Tongue (tissue), 2 donors: Measurements from ENCODE around the gene AQR. TPM values are rescaled to one million over a fixed set of nuclear protein-coding genes. Genes with fewer than 3 reads are reported as not detected.
"Not testable (repeated sequence)": the region's sequence is repeated elsewhere in the genome, so short reads cannot be mapped to it uniquely, and the experiment has no call there.

Source experiments
- DNase-seq: peaks from one replicate; pipeline ENCODE4 v3.0.0-alpha.2; 2015
- total RNA-seq: library from RNA; depleted of rRNA; stranded (reverse); fragments of >200 nt; gene quantifications from one replicate; pipeline ENCODE4 v1.2.3, GENCODE V29; 2014

Gene AQR
- total RNA-seq, 1 donor from 2014 or later: 32.7 TPM

DNA sequence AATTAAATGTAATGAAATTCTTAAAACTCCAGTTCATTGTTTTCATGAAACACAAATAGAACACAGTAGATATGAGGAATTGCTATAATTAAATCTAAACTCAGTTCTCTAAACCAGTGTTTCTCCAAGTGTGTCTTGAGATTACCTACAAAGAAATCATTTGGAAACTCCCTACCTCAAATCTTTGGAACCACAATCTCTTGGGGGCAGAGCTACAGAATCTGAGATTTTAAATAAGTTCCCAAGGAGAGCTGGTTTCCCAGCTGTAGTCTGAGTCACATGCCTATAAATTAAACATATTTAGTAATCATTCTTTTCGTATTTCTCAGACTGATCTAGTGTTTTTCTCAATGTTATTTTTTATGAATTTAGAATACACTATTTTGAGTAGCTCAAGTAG is 157.2 kb downstream of the AQR start:
- no peak for DNase-seq

DNA sequence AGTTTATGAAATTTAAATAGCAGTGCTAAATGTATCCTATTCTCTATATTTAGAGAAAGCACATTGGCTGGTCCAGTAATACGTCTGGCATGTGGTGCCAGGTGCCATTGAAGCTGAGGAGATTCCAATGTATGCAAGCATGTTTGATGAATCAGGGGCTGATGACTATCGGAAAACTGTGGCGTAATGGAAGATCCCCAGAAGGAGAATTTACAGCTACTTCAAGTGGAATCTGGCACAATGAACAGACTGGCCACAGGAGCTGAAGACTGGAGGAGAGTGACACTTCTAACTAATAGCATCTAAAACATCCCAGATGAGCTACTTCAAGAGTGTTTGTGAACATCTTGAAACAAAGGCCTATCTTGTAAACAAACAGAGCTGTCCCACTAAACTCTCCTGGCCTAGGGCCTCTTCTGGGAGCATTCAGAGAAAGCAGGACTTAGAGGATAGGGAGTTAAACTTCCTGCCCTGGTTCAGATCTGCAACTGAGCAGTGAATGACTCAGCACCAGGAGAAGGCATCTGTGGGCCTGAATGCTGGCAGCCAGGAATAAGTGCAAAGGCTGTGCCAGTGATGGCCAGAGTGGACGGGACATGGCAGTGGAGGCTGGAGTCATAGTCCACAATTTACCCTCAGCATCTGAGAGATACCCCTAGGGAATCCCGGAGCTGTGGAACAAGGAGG is 159.0 kb downstream of the AQR start:
- DNase-seq: peak; percentile 50

DNA sequence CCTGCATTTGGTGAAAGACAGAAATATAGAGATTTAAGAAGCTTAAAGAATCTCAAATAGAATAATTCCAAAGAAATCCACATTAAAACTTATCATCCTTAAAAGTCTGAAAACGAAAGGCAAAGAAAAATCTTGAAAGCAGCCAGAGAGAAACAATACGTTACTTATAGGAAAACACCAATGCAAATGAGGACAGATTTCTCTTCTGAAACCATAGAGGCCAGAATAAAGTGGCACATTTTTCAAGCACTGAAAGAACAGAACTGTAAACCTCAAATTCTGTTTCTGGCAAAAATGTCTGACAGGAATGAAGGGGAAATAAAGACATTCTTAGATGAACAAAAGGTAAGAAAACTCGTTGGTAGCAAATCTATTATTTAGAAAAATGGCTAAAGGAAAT is 160.4 kb downstream of the AQR start:
- DNase-seq: no peak

DNA sequence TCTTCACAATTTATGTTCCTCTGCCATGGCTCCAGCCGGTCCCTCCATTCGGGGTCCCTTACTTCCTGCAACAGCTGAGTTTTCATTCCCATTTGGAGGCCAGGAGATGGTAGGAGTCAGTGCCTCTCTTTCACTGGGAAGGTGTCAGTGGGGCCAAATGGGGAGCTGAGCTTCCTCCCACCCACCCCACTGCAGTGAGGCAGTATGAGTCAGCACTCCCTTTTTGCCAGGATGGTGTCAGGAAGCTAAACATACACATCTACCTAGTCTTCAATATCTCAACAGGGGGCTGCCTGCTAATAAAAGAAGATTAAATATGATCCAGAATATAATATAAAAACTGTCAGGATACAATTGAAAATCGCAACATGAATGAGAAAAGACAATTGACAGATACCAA is 161.5 kb downstream of the AQR start:
- no peak for DNase-seq

DNA sequence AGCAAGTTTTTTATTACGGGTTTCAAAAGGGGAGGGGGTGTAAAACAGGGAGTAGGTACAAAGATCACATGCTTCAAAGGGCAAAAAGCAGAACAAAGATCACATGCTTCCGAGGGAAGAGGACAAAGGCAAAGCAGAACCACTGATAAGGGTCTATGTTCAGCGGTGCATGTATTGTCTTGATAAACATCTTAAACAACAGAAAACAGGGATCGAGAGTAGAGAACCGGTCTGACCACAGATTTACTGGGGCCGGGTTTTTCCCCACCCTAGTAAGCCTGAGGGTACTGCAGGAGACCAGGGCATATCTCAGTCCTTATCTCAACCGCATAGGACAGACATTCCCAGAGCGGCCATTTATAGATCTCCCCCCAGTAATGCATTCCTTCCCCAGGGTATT is 162.3 kb downstream of the AQR start:
- not testable (repeated sequence) for DNase-seq

DNA sequence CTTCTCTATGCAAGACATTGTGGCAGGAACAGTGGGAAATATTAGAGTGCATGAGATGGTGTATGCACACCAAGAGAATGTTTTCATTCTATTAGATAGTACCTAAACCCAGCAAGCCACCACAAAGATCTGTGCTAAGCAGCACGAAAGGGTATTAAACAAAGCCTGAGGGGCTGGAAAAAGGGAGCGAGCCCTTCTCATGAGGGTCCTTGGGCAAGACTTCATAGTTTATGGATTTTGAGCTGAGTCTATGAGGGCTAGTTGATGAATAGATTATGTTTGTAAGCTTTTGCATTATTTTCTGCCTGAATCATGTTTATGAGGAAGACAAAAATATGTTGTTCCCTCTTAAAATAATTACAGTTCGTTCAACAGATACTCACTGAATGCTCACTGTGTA is 164.8 kb downstream of the AQR start:
- no peak for DNase-seq

DNA sequence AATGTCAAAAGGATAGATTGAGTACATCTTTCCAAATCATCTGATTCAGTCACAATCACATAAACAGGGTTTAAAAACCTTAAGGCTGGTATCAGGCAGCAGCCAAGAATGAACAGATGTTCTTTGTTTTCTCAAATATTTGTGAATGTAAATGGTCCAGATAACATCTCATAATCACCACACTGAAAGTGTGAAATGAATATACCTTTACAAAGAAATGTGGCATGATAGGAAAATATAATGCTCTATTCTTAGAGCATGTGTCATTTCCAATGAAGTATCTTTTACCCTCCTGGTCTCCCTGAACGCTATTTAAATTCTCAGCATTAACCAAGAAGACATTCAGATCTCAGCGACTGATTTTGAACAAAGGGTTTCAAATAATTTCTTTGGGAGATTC is 165.4 kb downstream of the AQR start:
- no peak for DNase-seq

DNA sequence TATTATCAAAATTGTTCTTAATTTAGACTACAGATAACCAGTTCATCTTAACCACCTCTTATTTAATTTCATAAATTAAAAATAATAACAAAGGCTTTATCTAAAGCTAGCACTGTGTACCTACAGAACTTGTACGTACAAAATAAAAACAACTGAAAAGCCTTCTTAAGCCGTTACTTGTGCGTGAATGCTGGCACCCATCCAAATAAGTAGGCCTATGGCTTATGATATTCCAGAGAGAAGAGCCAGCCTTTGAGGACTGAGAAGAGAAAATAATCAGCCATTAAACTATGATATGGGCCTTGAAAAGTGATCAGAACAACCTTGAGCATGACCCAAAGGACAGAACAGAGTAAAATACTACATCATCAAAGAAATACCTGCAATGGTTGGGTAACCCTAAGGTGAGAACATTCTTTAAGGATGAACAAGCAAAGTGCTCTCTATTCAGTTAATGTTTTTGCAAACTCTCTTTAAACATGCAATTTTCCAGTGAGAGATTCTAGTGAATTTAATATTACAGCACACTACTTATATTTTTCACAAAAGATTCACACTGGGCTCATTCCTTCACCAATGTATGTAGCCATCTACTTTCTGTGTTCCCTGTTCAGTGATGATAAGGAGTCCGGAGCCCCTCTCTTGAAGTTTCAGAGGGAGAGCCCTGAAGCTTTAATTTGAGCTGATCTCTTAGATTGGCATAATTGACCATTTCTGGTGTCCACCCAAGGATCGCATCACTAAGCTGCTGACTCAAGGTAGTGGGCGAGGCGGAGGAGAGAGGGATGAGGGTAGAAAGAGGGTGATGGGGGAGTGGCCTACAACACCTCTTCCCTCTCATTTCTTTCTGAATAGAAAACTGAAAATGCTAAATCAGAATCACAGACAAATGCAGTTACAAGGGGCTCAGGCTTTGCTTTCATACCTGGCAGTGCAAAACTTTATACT is 166.5 kb downstream of the AQR start:
- peak; percentile 59 for DNase-seq

DNA sequence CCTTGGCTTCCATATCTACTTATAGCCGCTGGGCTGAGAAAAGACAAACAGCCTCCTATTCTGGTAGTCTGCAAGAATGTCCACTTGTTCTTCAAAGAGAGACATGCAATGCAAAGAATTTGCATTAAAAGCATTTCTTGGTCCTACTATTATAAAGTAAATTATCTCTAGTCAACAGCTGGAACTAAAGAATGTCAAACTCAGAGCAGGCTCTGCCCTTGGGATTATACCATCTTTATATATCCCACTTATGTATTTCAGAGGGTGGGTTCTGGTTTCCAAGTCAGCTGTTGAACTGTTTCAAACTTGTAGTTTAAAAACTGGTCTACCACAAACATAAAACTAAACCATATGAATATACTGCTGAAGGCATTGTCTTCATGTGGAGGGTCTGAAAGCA is 167.2 kb downstream of the AQR start:
- DNase-seq: peak; percentile 72

Other genes with a start within 250 kb of the AQR start
- 0.10 TPM for gene GJD2, start 214.7 kb downstream of the AQR start, total RNA-seq
- gene ACTC1, start 174.2 kb downstream of the AQR start, total RNA-seq: 1,740 TPM
- gene ZNF770, start 18.5 kb upstream of the AQR start, total RNA-seq: 48.5 TPM
- not detected for gene NANOGP8, start 115.6 kb upstream of the AQR start, total RNA-seq